KMS-11 (cell line): Measurements from ENCODE around the gene C19orf12.

ENCODE experiments used
- H2AFZ ChIP-seq: fragments of 200-600 bp; sonication (generic); 2 replicates; pipeline ENCODE4 v1.6.1; 2016; ENCODE audit warnings: antibody characterized with exemption, mixed run types, low read depth
- H3K27ac ChIP-seq: fragments of 200-600 bp; sonication (generic); 2 replicates; pipeline ENCODE4 v1.6.1; 2016; ENCODE audit warnings: mild to moderate bottlenecking, mixed run types
- H3K27me3 ChIP-seq: fragments of 200-600 bp; sonication (generic); 2 replicates; pipeline ENCODE4 v1.6.1; 2017; ENCODE audit warnings: mild to moderate bottlenecking, low read depth, mixed run types, moderate library complexity; ENCODE audit not compliant: insufficient read depth
- H3K36me3 ChIP-seq: fragments of 200-600 bp; sonication (generic); 2 replicates; pipeline ENCODE4 v1.6.1; 2017; ENCODE audit warnings: mild to moderate bottlenecking, mixed run types; ENCODE audit not compliant: insufficient read depth
- H3K4me1 ChIP-seq: fragments of 200-600 bp; sonication (generic); 2 replicates; pipeline ENCODE4 v1.6.1; 2016; ENCODE audit warnings: mild to moderate bottlenecking, low read depth, mixed run types; ENCODE audit not compliant: poor library complexity, severe bottlenecking
- H3K4me2 ChIP-seq: fragments of 200-600 bp; sonication (generic); 2 replicates; pipeline ENCODE4 v1.7.0; 2016; ENCODE audit warnings: mild to moderate bottlenecking, mixed run types
- H3K4me3 ChIP-seq: fragments of 200-600 bp; sonication (generic); IDR thresholded peaks from 2 replicates; pipeline ENCODE4 v1.6.1; 2017; ENCODE audit warnings: low read depth, low read length, mixed read lengths; ENCODE audit not compliant: insufficient read depth
- H3K79me2 ChIP-seq: fragments of 200-600 bp; sonication (generic); 2 replicates; pipeline ENCODE4 v1.6.1; 2016; ENCODE audit warnings: low read depth, mixed run types; ENCODE audit not compliant: insufficient read depth
- H3K9ac ChIP-seq: fragments of 200-600 bp; sonication (generic); 2 replicates; pipeline ENCODE4 v1.6.1; 2016; ENCODE audit warnings: mild to moderate bottlenecking, mixed run types
- H4K20me1 ChIP-seq: fragments of 200-600 bp; sonication (generic); 2 replicates; pipeline ENCODE4 v1.6.1; 2016; ENCODE audit warnings: mild to moderate bottlenecking, mixed run types; ENCODE audit not compliant: insufficient read depth
- CTCF ChIP-seq: fragments of 200-600 bp; sonication (generic); conservative IDR thresholded peaks from 2 replicates; pipeline ENCODE4 v1.6.1; 2017; ENCODE audit warnings: low read depth, mild to moderate bottlenecking, antibody characterized with exemption, low read length, moderate library complexity, mixed read lengths

C19orf12 gene

DNA sequence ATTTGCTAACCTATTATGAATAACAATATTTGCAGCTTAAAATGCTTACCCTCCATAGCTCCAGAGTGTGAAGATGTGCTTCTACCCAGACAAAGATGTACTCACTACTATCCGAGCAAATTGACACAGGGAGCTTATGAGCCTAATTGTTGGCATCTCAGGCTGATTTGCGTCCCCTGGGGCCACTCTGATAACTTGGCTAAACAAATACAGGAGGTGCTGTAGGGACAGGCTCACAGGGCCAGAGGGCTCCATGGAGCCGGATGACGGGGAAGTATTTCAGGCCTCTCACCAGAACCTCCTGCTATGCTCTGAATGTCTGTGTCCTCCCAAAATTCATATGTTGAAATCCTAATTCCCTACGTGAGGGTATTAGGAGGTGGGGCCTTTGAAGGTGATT is 26.7 kb upstream of the C19orf12 start:
- H2AFZ ChIP-seq, result no peak overlapping the region
- H3K27ac ChIP-seq, result no peak overlapping the region
- no peaks in the 10 kb centered on the region; the same call in 1 of the 2 replicates for H3K27me3 ChIP-seq
- H3K4me1 ChIP-seq, result no peaks in the 10 kb centered on the region
- no peaks in the 10 kb centered on the region for H4K20me1 ChIP-seq
- H3K79me2 ChIP-seq, result no peaks in the 10 kb centered on the region
- no peak overlapping the region for H3K9ac ChIP-seq
- H3K4me2 ChIP-seq, result no peak overlapping the region
- no peaks in the 10 kb centered on the region for H3K36me3 ChIP-seq
- TF ChIP-seq CTCF, result no peak
- no peak overlapping the region for H3K4me3 ChIP-seq

DNA sequence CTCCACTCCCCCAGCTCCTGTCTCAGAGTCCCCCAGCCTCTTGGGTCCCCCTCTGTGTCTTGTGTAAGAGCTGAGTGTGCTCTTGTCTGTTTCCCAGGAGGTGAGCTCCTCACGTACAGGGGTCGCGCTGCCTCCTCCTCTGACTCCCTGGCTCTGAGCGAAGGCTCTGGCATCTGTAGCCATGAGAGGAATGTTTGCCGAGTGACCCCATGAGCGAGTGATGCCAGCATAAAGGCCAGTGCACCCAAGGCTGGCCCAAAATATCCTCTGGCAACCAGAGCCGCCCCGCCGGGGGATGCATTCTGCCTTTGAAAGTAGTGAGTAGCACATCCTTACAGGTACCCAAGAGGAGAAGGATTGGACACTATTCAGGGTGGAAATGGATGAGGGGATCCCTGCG is 26.2 kb upstream of the C19orf12 start:
- no peak overlapping the region for H3K9ac ChIP-seq
- TF ChIP-seq CTCF, result no peak

GRCh38 chr19:29737461-29738000 is 22.5 kb upstream of the C19orf12 start:
- no peak for TF ChIP-seq CTCF
- Histone ChIP-seq H3K9ac (no peak overlapping the region), H3K27me3 (no peaks in the 10 kb centered on the region), H3K4me3 (no peak overlapping the region), H3K27ac (no peak overlapping the region), H3K79me2 (no peaks in the 10 kb centered on the region), H3K4me2 (no peak overlapping the region), H3K36me3 (no peaks in the 10 kb centered on the region), H3K4me1 (no peaks in the 10 kb centered on the region), H2AFZ (no peak overlapping the region), H4K20me1 (no peaks in the 10 kb centered on the region)

More for the DNA sequence above, 26.2 kb upstream of the C19orf12 start:
- Histone ChIP-seq H3K79me2 (no peaks in the 10 kb centered on the region), H3K4me2 (no peak overlapping the region), H3K4me3 (no peak overlapping the region), H3K4me1 (no peaks in the 10 kb centered on the region), H4K20me1 (no peaks in the 10 kb centered on the region), H3K27me3 (no peaks in the 10 kb centered on the region; the same call in 1 of the 2 replicates), H3K36me3 (no peaks in the 10 kb centered on the region), H3K27ac (no peak overlapping the region), H2AFZ (no peak overlapping the region)

GRCh38 chr19:29735829-29736228 is 20.8 kb upstream of the C19orf12 start:
- H3K27me3 ChIP-seq, result no peaks in the 10 kb centered on the region
- TF ChIP-seq CTCF, result no peak
- no peaks in the 10 kb centered on the region for H3K36me3 ChIP-seq
- H3K79me2 ChIP-seq, result no peaks in the 10 kb centered on the region
- H3K4me3 ChIP-seq, result no peak overlapping the region
- H4K20me1 ChIP-seq, result no peaks in the 10 kb centered on the region
- H2AFZ ChIP-seq, result no peak overlapping the region
- H3K4me2 ChIP-seq, result no peak overlapping the region
- H3K27ac ChIP-seq, result no peak overlapping the region
- no peak overlapping the region for H3K9ac ChIP-seq
- H3K4me1 ChIP-seq, result no peaks in the 10 kb centered on the region
